Ishikawa (cell line): ENCODE measurements around the gene GTSE1.

Source experiments
- CEBPB ChIP-seq: IDR thresholded peaks from 2 replicates; pipeline ENCODE4 v1.6.1; 2012
- CREB1 ChIP-seq: IDR thresholded peaks from 2 replicates; pipeline ENCODE4 v1.6.1; 2012; ENCODE audit warnings: low read depth
- EGR1 ChIP-seq: IDR thresholded peaks from 2 replicates; pipeline ENCODE4 v1.6.1; 2012
- EP300 ChIP-seq: IDR thresholded peaks from 2 replicates; pipeline ENCODE4 v1.6.1; 2012; ENCODE audit warnings: borderline replicate concordance
- RAD21 ChIP-seq: IDR thresholded peaks from 2 replicates; pipeline ENCODE4 v1.6.1; 2012; ENCODE audit warnings: low read depth
- TAF1 ChIP-seq: IDR thresholded peaks from 2 replicates; pipeline ENCODE4 v1.6.1; 2012; ENCODE audit warnings: low read depth, mild to moderate bottlenecking
- TCF12 ChIP-seq: IDR thresholded peaks from 2 replicates; pipeline ENCODE4 v1.6.1; 2012; ENCODE audit warnings: low read depth
- TF ChIP-seq, protein P1 (sequence below): IDR thresholded peaks from 2 replicates; pipeline ENCODE4 v1.6.1; 2012; ENCODE audit warnings: low read depth, mild to moderate bottlenecking
- TF ChIP-seq, protein P2 (sequence below): IDR thresholded peaks from 2 replicates; pipeline ENCODE4 v1.6.1; 2012

DNA sequence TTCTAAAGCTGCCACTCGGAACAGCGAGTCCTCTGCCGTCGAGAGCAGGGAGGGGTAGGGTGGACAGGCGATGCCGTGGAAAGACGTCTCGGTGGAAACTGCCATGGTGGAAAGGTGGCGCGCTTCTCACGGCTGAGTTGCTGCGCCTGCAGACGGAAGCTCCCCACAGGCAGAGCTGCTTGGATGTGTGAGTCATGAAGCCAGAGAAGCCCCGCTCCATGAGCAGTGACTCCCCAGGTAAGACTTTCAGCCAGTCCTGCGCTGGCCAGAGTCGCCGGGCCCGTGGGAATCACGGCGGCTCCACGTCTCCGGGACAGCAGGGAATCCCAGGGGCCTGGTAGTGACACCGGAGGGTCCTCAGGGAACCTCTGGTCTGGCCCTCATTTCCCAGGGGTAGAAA, 34.8 kb downstream of the GTSE1 start:
- TF ChIP-seq, protein P1, sequence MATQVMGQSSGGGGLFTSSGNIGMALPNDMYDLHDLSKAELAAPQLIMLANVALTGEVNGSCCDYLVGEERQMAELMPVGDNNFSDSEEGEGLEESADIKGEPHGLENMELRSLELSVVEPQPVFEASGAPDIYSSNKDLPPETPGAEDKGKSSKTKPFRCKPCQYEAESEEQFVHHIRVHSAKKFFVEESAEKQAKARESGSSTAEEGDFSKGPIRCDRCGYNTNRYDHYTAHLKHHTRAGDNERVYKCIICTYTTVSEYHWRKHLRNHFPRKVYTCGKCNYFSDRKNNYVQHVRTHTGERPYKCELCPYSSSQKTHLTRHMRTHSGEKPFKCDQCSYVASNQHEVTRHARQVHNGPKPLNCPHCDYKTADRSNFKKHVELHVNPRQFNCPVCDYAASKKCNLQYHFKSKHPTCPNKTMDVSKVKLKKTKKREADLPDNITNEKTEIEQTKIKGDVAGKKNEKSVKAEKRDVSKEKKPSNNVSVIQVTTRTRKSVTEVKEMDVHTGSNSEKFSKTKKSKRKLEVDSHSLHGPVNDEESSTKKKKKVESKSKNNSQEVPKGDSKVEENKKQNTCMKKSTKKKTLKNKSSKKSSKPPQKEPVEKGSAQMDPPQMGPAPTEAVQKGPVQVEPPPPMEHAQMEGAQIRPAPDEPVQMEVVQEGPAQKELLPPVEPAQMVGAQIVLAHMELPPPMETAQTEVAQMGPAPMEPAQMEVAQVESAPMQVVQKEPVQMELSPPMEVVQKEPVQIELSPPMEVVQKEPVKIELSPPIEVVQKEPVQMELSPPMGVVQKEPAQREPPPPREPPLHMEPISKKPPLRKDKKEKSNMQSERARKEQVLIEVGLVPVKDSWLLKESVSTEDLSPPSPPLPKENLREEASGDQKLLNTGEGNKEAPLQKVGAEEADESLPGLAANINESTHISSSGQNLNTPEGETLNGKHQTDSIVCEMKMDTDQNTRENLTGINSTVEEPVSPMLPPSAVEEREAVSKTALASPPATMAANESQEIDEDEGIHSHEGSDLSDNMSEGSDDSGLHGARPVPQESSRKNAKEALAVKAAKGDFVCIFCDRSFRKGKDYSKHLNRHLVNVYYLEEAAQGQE: no peak
- TF ChIP-seq CREB1: no peak
- no peak for TF ChIP-seq TAF1
- no peak for TF ChIP-seq TCF12
- no peak for TF ChIP-seq EP300
- TF ChIP-seq, protein P2, sequence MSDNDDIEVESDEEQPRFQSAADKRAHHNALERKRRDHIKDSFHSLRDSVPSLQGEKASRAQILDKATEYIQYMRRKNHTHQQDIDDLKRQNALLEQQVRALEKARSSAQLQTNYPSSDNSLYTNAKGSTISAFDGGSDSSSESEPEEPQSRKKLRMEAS: no peak
- no peak for TF ChIP-seq CEBPB
- no peak for TF ChIP-seq EGR1
- TF ChIP-seq RAD21: no peak
